Calu3 (cell line): ENCODE measurements around the gene CDC42EP1. TPM values are rescaled to one million over a fixed set of nuclear protein-coding genes. Genes with fewer than 3 reads are reported as not detected.

ENCODE experiments used
- BruUV-seq: library from RNA; stranded (reverse); fragments of 400-500 nt; replicated peaks from 2 replicates; lab custom pipeline; 2021; lab: Mats Ljungman, UMichigan
- CTCF ChIA-PET: fragments of 300-600 bp; sonication (Branson Sonifier 250); formaldehyde crosslinking; loops from one replicate; lab custom pipeline; 2022; ENCODE audit warnings: antibody characterized with exemption; lab: Charles Lee
- DNase-seq: peaks from one replicate; pipeline ENCODE4 v3.0.0; 2022
- H3K27ac Mint-ChIP-seq: one replicate; pipeline ENCODE4 v1.8.0; 2022; ENCODE audit warnings: mixed read lengths; ENCODE audit not compliant: unreplicated experiment
- H3K27me3 Mint-ChIP-seq: one replicate; pipeline ENCODE4 v1.8.0; 2022; ENCODE audit warnings: mixed read lengths; ENCODE audit not compliant: unreplicated experiment
- H3K36me3 Mint-ChIP-seq: one replicate; pipeline ENCODE4 v1.8.0; 2022; ENCODE audit warnings: mild to moderate bottlenecking, moderate library complexity, mixed read lengths; ENCODE audit not compliant: insufficient read depth, unreplicated experiment
- H3K4me1 Mint-ChIP-seq: one replicate; pipeline ENCODE4 v1.8.0; 2022; ENCODE audit warnings: mild to moderate bottlenecking, low read depth, mixed read lengths; ENCODE audit not compliant: unreplicated experiment
- H3K4me3 Mint-ChIP-seq: one replicate; pipeline ENCODE4 v1.8.0; 2022; ENCODE audit warnings: mild to moderate bottlenecking, low read depth, moderate library complexity, mixed read lengths; ENCODE audit not compliant: unreplicated experiment
- H3K9me3 Mint-ChIP-seq: one replicate; pipeline ENCODE4 v1.8.0; 2022; ENCODE audit warnings: low read depth, mixed read lengths; ENCODE audit not compliant: unreplicated experiment
- intact Hi-C: fragments of 100-400 bp; cut with micrococcal nuclease; formaldehyde crosslinking; loops from one replicate; pipeline ENCODE4 v1.10.0; 2022; ENCODE audit not compliant: unreplicated experiment
- total RNA-seq: library from RNA; stranded (reverse); gene quantifications from 2 replicates; pipeline ENCODE4 v1.2.3, GENCODE V29; 2022
- TF ChIP-seq, protein P1 (sequence below): fragments of 200-600 bp; IDR thresholded peaks from one replicate; pipeline ENCODE4 v1.8.0; 2022; ENCODE audit warnings: antibody characterized with exemption; ENCODE audit not compliant: unreplicated experiment

CDC42EP1 gene
- total RNA-seq, 1 experiment from 2014 or later: 162 TPM

DNA sequence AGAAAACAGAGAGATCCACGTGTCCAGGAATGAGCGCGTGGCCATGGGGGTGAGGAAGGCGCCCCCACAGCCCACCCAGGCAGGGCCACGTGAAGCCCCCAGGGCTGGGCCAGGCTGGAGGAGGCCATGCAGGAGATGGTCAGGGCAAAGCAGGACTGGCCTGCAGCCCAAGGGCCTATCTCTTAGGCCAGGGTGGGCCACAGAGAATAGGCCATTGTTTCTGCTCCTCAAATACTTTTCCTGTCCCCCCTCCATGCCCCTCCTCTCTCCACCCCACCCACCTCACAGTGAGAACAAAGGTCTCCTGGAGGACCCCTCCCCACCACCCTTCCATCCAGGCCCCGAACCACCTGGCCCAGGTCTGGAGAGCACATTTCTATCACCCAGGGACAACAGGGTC is 8.3 kb upstream of the CDC42EP1 start:
- no peak overlapping the region for H3K27ac Mint-ChIP-seq
- H3K36me3 Mint-ChIP-seq: peaks cover 14% of the 10 kb centered on the region
- peaks cover 42% of the 10 kb centered on the region for H3K4me1 Mint-ChIP-seq
- CTCF ChIA-PET: interaction anchor here (0.8 to 1.2 kb wide), 2 partner anchors 14 to 41 kb away, joined by 3 to 5 read pairs; no protein-coding TSS in a partner anchor
- no peaks in the 10 kb centered on the region for H3K27me3 Mint-ChIP-seq
- no peak overlapping the region for H3K4me3 Mint-ChIP-seq
- no peaks in the 10 kb centered on the region for H3K9me3 Mint-ChIP-seq
- TF ChIP-seq, protein P1, sequence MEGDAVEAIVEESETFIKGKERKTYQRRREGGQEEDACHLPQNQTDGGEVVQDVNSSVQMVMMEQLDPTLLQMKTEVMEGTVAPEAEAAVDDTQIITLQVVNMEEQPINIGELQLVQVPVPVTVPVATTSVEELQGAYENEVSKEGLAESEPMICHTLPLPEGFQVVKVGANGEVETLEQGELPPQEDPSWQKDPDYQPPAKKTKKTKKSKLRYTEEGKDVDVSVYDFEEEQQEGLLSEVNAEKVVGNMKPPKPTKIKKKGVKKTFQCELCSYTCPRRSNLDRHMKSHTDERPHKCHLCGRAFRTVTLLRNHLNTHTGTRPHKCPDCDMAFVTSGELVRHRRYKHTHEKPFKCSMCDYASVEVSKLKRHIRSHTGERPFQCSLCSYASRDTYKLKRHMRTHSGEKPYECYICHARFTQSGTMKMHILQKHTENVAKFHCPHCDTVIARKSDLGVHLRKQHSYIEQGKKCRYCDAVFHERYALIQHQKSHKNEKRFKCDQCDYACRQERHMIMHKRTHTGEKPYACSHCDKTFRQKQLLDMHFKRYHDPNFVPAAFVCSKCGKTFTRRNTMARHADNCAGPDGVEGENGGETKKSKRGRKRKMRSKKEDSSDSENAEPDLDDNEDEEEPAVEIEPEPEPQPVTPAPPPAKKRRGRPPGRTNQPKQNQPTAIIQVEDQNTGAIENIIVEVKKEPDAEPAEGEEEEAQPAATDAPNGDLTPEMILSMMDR: no peak
- no TSS peak for BruUV-seq
- no peak for DNase-seq
- intact Hi-C loops: no loop called here

DNA sequence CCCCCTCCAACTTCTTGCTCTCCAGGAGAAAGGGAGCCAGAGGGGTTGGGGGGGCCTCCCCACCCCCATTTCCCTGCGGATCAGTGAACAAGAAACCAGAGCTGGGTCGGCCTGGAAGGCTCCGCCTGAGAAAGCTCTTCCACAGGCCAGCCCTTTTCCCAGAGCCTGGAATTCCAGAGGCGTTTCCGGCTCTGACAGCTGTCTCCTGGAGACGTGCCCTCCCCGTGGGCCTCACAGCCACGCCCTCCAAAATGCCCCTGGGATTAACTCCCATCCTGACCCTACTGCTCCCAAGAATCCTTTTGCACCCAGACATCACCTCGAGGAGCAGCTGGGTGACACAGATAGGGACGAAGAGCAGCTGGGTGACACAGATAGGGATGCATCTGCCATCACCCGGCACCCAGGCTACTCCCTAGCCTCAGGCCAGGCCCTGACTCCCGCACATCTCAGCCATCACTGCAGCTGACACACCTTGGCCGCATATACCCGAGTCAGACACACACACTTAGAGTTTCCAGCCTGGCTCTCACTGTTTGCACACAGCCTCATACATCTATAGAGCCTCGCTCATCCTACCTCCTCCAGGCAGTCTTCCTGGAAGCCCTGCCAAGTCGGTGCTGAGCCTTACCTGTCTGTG is 7.6 kb upstream of the CDC42EP1 start:
- BruUV-seq: no TSS peak
- no peak overlapping the region for H3K4me3 Mint-ChIP-seq
- H3K36me3 Mint-ChIP-seq: peaks cover 20% of the 10 kb centered on the region
- TF ChIP-seq, protein P1: no peak
- intact Hi-C loops: no loop called here
- no peaks in the 10 kb centered on the region for H3K27me3 Mint-ChIP-seq
- H3K4me1 Mint-ChIP-seq: peaks cover 46% of the 10 kb centered on the region
- H3K27ac Mint-ChIP-seq: no peak overlapping the region
- DNase-seq: no peak
- H3K9me3 Mint-ChIP-seq: no peaks in the 10 kb centered on the region
- CTCF ChIA-PET: interaction anchor here (0.8 to 1.2 kb wide), 2 partner anchors 13 to 40 kb away, joined by 3 to 5 read pairs; no protein-coding TSS in a partner anchor

DNA sequence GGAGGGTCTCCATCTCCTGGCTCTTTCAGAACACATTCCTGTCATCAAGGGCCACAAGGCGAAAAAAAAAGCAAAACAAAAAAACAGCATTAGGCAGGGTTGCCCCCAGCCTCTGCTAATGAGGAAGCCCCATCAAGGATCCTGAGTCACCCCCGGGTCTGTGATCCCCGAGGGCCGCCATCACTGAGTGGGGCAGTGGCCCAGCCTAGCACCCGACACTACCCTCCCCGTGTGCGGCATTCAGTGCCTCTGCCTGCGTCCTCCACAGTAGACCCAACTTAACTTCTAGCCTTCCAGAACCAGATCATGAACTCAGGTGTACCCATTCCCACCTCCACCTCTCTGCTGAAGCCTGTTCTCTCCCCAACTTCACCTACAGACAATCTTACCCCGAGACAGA is 6.6 kb upstream of the CDC42EP1 start:
- CTCF ChIA-PET: no interaction called here
- TF ChIP-seq, protein P1: no peak
- Mint-ChIP-seq H3K27ac (no peak overlapping the region), H3K36me3 (peaks cover 27% of the 10 kb centered on the region), H3K9me3 (no peaks in the 10 kb centered on the region), H3K4me1 (peaks cover 57% of the 10 kb centered on the region), H3K4me3 (no peak overlapping the region), H3K27me3 (no peaks in the 10 kb centered on the region)
- DNase-seq: no peak
- no TSS peak for BruUV-seq
- intact Hi-C loops: no loop called here

DNA sequence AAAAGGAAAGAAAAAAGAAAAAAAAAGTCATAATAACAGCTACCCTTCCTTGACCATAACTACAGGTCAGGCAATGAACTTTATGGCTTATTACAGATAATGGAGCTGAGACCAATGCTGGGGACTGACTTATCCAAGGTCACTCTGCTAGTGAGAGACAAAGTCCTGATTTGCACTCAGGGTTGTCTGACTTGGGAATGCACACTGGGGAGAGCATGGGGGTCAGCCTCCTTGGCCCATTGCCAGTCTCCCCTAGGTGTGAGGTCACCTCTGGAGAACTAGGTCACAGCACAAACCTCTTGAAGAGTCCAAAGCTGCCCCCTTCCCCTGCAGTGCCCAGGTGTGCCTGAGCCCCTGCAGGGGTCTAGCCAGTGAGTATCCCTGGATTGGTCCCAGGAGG is 5.3 kb upstream of the CDC42EP1 start:
- no TSS peak for BruUV-seq
- Mint-ChIP-seq H3K36me3 (peaks cover 40% of the 10 kb centered on the region), H3K4me1 (peaks cover 61% of the 10 kb centered on the region), H3K27me3 (no peaks in the 10 kb centered on the region), H3K4me3 (no peak overlapping the region), H3K27ac (no peak overlapping the region), H3K9me3 (no peaks in the 10 kb centered on the region)
- DNase-seq: no peak
- TF ChIP-seq, protein P1: no peak
- CTCF ChIA-PET: no interaction called here
- intact Hi-C loops: no loop called here
